ENCODE measurements around the gene GSN. TPM values are rescaled to one million over a fixed set of nuclear protein-coding genes. Genes with fewer than 3 reads are reported as not detected.

The GSN gene
- polyA plus RNA-seq, 2 of the 4 experiments (the other 2 are of a cell fraction) = 33.7 to 77.2 TPM

DNA sequence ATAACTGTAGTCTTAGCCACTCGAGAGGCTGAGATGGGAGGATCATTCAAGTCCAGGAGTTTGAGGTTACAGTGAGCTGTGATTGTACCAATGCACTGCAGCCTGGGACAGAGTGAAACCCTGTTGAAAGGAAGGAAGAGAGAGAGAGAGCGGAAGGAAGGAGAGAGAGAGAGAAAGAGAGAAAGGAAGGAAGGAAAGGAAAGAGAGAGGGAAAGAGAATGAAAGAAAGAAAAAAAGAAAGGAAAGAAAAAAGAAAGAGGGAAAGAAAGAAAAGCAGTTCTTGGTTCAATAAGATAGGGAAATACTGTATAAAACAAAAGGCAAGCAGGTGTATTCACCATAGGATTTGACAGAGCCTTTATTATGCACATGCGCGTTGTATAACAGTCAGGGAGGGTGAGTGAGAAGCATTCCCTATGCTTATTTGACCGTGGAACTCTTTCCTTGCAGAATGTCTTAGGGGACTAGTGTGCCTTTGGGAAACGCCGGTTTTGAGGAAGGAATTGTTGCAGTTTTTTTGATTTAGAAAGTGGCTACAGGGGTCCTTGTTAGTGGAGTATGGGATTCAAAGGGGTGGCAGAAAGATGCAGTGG lies 42.0 kb downstream of the GSN start:
- WGBS (ENCODE audit: missing lambda C conversion rate) = 89% methylated on average over 7 of the region's 7 CpGs
- no peak overlapping the region for H3K4me2 ChIP-seq
- H3K4me3 ChIP-seq = no peak overlapping the region
- TF ChIP-seq, protein P1, sequence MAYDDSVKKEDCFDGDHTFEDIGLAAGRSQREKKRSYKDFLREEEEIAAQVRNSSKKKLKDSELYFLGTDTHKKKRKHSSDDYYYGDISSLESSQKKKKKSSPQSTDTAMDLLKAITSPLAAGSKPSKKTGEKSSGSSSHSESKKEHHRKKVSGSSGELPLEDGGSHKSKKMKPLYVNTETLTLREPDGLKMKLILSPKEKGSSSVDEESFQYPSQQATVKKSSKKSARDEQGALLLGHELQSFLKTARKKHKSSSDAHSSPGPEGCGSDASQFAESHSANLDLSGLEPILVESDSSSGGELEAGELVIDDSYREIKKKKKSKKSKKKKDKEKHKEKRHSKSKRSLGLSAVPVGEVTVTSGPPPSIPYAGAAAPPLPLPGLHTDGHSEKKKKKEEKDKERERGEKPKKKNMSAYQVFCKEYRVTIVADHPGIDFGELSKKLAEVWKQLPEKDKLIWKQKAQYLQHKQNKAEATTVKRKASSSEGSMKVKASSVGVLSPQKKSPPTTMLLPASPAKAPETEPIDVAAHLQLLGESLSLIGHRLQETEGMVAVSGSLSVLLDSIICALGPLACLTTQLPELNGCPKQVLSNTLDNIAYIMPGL (CRISPR knock-in tag; IDR thresholded peaks at IDR 0.05; ENCODE audit: borderline replicate concordance) = no peak
- TF ChIP-seq, protein P2, sequence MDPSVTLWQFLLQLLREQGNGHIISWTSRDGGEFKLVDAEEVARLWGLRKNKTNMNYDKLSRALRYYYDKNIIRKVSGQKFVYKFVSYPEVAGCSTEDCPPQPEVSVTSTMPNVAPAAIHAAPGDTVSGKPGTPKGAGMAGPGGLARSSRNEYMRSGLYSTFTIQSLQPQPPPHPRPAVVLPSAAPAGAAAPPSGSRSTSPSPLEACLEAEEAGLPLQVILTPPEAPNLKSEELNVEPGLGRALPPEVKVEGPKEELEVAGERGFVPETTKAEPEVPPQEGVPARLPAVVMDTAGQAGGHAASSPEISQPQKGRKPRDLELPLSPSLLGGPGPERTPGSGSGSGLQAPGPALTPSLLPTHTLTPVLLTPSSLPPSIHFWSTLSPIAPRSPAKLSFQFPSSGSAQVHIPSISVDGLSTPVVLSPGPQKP (IDR thresholded peaks at IDR 0.05; ENCODE audit: low read depth, low read length) = no peak
- TF ChIP-seq FOSL2 (IDR thresholded peaks at IDR 0.05) (no peak), FOSL2 (CRISPR knock-in tag; IDR thresholded peaks at IDR 0.05) (no peak), JUN (IDR thresholded peaks at IDR 0.05) (no peak), RCOR1 (IDR thresholded peaks at IDR 0.05; ENCODE audit: low read depth, low read length) (no peak), BHLHE40 (IDR thresholded peaks at IDR 0.05; ENCODE audit: low read depth, low read length) (no peak), MAFK (IDR thresholded peaks at IDR 0.05; ENCODE audit: partially characterized antibody) (no peak), KDM1A (IDR thresholded peaks at IDR 0.05; ENCODE audit: low read depth) (no peak), ZC3H11A (IDR thresholded peaks at IDR 0.05) (no peak)
- ChIA-PET POLR2A (no interaction called here), CTCF (interaction anchor here (0.6 to 11.6 kb wide), 5 partner anchors 9 to 156 kb away, joined by 3 to 127 read pairs (median 11); no protein-coding TSS in a partner anchor)
- ATAC-seq = no peak
- no peaks in the 10 kb centered on the region for H3K9me3 ChIP-seq
- DNase-seq (ENCODE audit: low read depth in 1 of 2, low spot score in 1 of 2) = no peak
- no peak overlapping the region for H3K27ac ChIP-seq
- no peaks in the 10 kb centered on the region; the same call in 2 of the 3 replicates for H3K4me1 ChIP-seq
- no peak for FAIRE-seq

DNA sequence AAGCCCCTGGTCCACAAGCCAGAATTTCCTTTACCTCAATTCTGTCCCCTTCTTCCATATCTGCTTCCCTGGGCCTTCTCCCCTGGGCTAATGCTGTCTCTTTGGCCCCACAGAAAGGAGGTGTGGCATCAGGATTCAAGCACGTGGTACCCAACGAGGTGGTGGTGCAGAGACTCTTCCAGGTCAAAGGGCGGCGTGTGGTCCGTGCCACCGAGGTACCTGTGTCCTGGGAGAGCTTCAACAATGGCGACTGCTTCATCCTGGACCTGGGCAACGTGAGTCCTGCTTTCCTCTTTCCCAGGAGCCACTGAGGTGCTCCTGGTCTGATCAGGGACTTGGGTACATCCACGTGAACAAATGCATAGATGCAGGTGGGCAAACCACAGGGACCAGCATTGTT lies 42.6 kb downstream of the GSN start:
- Histone ChIP-seq H3K27ac (no peak overlapping the region), H3K9me3 (no peaks in the 10 kb centered on the region), H3K4me1 (no peaks in the 10 kb centered on the region), H3K4me2 (no peak overlapping the region), H3K4me3 (no peak overlapping the region)
- FAIRE-seq (no peak), ATAC-seq (no peak), DNase-seq (ENCODE audit: low read depth in 1 of 2, low spot score in 1 of 2) (no peak)
- ChIA-PET CTCF (interaction anchor here (2.0 to 11.6 kb wide), 3 partner anchors 8 to 90 kb away, joined by 8 to 127 read pairs (median 44); no protein-coding TSS in a partner anchor), POLR2A (no interaction called here)
- 78% methylated on average over 8 of the region's 9 CpGs for WGBS (ENCODE audit: missing lambda C conversion rate)
- TF ChIP-seq TFCP2L1 (CRISPR knock-in tag; IDR thresholded peaks at IDR 0.05) (no peak), HOXB5 (CRISPR knock-in tag; IDR thresholded peaks at IDR 0.05) (no peak), SREBF2 (IDR thresholded peaks at IDR 0.05) (no peak), FOSL2 (IDR thresholded peaks at IDR 0.05) (no peak), FOSL2 (CRISPR knock-in tag; IDR thresholded peaks at IDR 0.05) (no peak), EP300 (IDR thresholded peaks at IDR 0.05) (no peak), NPAS2 (CRISPR knock-in tag; IDR thresholded peaks at IDR 0.05; ENCODE audit: borderline replicate concordance) (no peak), POLR2AphosphoS2 (conservative IDR thresholded peaks at IDR 0.05; ENCODE audit: low read length) (no peak), CBX2 (IDR thresholded peaks at IDR 0.05; ENCODE audit: borderline replicate concordance, low read depth) (no peak), ZSCAN20 (CRISPR knock-in tag; IDR thresholded peaks at IDR 0.05) (no peak)
- TF ChIP-seq, protein P3, sequence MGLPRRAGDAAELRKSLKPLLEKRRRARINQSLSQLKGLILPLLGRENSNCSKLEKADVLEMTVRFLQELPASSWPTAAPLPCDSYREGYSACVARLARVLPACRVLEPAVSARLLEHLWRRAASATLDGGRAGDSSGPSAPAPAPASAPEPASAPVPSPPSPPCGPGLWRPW (IDR thresholded peaks at IDR 0.05) = no peak
- TF ChIP-seq, protein P4, sequence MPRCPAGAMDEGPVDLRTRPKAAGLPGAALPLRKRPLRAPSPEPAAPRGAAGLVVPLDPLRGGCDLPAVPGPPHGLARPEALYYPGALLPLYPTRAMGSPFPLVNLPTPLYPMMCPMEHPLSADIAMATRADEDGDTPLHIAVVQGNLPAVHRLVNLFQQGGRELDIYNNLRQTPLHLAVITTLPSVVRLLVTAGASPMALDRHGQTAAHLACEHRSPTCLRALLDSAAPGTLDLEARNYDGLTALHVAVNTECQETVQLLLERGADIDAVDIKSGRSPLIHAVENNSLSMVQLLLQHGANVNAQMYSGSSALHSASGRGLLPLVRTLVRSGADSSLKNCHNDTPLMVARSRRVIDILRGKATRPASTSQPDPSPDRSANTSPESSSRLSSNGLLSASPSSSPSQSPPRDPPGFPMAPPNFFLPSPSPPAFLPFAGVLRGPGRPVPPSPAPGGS (IDR thresholded peaks at IDR 0.05) = no peak
- TF ChIP-seq, protein P5, sequence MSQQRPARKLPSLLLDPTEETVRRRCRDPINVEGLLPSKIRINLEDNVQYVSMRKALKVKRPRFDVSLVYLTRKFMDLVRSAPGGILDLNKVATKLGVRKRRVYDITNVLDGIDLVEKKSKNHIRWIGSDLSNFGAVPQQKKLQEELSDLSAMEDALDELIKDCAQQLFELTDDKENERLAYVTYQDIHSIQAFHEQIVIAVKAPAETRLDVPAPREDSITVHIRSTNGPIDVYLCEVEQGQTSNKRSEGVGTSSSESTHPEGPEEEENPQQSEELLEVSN (IDR thresholded peaks at IDR 0.05; ENCODE audit: borderline replicate concordance, low read depth) = no peak

Measured in A549 (cell line).